Measurements from ENCODE around the gene TECPR2. TPM values are rescaled to one million over a fixed set of nuclear protein-coding genes. Genes with fewer than 3 reads are reported as not detected.

TECPR2 gene
- total and polyA plus RNA-seq, 4 donors: 2.0 to 12.6 (median 5.2) TPM

DNA sequence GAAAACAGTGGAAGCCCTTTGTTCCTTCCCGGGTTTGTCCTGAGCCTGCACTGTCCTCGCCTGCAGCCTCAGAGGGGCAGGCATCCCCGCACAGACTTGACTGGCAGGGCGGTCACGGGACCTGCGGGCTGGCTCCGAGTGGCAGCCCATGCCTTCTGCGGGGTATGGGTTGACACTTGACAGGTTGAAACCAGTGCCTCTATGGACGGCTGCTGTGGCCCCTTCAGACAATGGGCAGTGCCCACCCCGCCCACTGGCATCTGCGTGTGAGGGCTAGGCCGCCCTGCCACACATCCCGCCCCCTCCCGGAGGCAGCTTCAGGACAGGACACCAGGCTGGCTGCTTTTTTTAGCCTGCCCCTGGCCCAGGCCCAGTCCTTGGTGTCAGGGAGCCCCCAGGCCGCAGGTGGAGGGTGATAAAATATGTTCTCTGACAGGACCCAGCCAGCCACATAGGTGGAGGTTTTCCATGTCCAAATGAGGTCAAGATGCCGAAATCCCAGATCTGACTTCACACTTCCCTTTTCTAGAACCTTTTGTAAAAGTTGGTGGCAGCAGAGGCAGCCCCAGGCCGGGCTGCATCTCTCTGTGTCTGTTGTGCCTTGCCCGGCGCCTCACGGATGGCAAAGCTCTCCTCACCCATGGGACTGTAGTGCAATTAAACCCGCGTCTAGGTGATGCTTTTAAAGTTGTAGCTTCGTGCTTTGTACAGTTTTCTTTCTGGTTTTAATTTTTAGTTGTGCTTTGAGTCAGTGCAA, 136.8 kb downstream of the TECPR2 start (continued):
- TF ChIP-seq, protein P1, sequence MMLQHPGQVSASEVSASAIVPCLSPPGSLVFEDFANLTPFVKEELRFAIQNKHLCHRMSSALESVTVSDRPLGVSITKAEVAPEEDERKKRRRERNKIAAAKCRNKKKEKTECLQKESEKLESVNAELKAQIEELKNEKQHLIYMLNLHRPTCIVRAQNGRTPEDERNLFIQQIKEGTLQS (IDR thresholded peaks at IDR 0.05): no peak
- TF ChIP-seq SP1 (IDR thresholded peaks at IDR 0.05): no peak

DNA sequence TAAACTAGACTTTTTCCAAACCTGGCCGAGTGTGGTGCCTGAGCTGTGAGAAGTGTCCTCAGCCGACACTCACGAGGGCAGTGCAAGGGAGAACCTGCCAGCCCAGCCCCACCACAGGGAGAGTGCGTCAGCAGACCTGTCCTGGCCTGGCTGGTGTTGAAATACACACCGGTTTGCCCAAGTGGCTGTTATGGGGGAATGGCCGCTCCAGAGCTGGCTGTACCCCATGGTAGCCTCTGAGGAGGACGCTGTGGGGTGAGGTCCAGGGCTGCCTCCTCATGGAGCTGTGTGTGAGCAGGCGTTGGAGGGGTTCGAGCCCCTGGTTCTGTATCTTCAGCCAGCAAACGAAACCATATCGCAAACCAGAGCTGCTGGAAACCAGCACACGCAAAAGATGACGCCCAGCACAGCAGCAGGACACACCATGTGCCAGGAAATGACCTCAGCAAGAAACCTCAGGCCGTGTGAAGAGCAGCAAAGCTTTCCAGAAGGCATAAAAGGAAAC, 137.5 kb downstream of the TECPR2 start:
- Histone ChIP-seq H3K4me3 (ENCODE audit: low read depth in 1 of 3, low read length in 3 of 3) (no peak overlapping the region), H3K27ac (ENCODE audit: low read depth in 1 of 2, low read length in 2 of 2) (peak overlapping the region; percentile 27 to 48), H3K9me3 (ENCODE audit: control insufficient read depth in 4 of 4, low read length in 3 of 4) (no peaks in the 10 kb centered on the region), H3K36me3 (ENCODE audit: control insufficient read depth in 4 of 4, insufficient read depth in 3 of 4, low read depth in 1 of 4, low read length in 3 of 4) (peaks cover 0 to 15% (median 3%) of the 10 kb centered on the region in 4 donors), H3K9ac (ENCODE audit: low read depth in 1 of 2, low read length in 2 of 2) (no peak overlapping the region), H3K27me3 (ENCODE audit: control insufficient read depth in 4 of 4, insufficient read depth in 4 of 4, low read length in 3 of 4) (no peaks in the 10 kb centered on the region), H3K4me1 (ENCODE audit: control insufficient read depth in 4 of 4, insufficient read depth in 4 of 4, low read length in 3 of 4) (peaks cover 0 to 3% (median 0%) of the 10 kb centered on the region in 4 donors)
- DNase-seq (ENCODE audit: low spot score): peak; percentile 41
- no peak for TF ChIP-seq REST (IDR thresholded peaks at IDR 0.05)
- TF ChIP-seq SP1 (IDR thresholded peaks at IDR 0.05): peak; percentile 27
- WGBS: 79% methylated on average over 14 of the region's 14 CpGs

DNA sequence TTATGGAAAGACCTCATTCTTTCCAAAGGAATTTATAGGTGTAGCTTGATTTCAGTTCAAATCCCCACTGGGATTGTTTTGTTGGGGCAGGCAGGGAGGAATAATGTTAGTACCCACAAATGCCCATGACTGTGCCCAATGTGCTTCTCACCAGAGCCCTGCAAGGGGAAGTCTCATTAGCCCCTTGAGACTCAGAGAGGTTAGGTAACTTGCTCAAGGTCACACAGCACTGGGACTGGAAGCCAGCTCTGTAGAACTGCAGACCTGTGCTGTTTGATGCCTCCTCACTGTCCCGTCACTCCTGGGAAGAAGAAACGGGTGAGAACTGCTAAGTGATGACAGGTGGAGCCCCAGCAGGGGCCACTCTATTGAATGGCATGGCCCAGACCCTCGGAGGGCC, 138.0 kb downstream of the TECPR2 start:
- Histone ChIP-seq H3K27ac (ENCODE audit: low read depth in 1 of 2, low read length in 2 of 2) (peak overlapping the region; percentile 43 to 48), H3K9ac (ENCODE audit: low read depth in 1 of 2, low read length in 2 of 2) (no peak overlapping the region), H3K4me3 (ENCODE audit: low read depth in 1 of 3, low read length in 3 of 3) (no peak overlapping the region), H3K27me3 (ENCODE audit: control insufficient read depth in 4 of 4, insufficient read depth in 4 of 4, low read length in 3 of 4) (no peaks in the 10 kb centered on the region), H3K4me1 (ENCODE audit: control insufficient read depth in 4 of 4, insufficient read depth in 4 of 4, low read length in 3 of 4) (peaks cover 0 to 3% (median 0%) of the 10 kb centered on the region in 4 donors), H3K36me3 (ENCODE audit: control insufficient read depth in 4 of 4, insufficient read depth in 3 of 4, low read depth in 1 of 4, low read length in 3 of 4) (peaks cover 0 to 15% (median 3%) of the 10 kb centered on the region in 4 donors), H3K9me3 (ENCODE audit: control insufficient read depth in 4 of 4, low read length in 3 of 4) (no peaks in the 10 kb centered on the region)
- WGBS: 92% methylated on average over 3 of the region's 3 CpGs
- TF ChIP-seq RXRA (IDR thresholded peaks at IDR 0.05): no peak
- TF ChIP-seq HNF4A (conservative IDR thresholded peaks at IDR 0.05): no peak
- TF ChIP-seq, protein P1 (IDR thresholded peaks at IDR 0.05): no peak
- TF ChIP-seq RAD21 (IDR thresholded peaks at IDR 0.05): no peak
- no peak for TF ChIP-seq REST (IDR thresholded peaks at IDR 0.05)
- TF ChIP-seq FOXA1 (IDR thresholded peaks at IDR 0.05): no peak
- no peak for TF ChIP-seq TAF1 (conservative IDR thresholded peaks at IDR 0.05)
- no peak for TF ChIP-seq MAX (IDR thresholded peaks at IDR 0.05)
- TF ChIP-seq JUND (IDR thresholded peaks at IDR 0.05): no peak
- TF ChIP-seq, protein P2, sequence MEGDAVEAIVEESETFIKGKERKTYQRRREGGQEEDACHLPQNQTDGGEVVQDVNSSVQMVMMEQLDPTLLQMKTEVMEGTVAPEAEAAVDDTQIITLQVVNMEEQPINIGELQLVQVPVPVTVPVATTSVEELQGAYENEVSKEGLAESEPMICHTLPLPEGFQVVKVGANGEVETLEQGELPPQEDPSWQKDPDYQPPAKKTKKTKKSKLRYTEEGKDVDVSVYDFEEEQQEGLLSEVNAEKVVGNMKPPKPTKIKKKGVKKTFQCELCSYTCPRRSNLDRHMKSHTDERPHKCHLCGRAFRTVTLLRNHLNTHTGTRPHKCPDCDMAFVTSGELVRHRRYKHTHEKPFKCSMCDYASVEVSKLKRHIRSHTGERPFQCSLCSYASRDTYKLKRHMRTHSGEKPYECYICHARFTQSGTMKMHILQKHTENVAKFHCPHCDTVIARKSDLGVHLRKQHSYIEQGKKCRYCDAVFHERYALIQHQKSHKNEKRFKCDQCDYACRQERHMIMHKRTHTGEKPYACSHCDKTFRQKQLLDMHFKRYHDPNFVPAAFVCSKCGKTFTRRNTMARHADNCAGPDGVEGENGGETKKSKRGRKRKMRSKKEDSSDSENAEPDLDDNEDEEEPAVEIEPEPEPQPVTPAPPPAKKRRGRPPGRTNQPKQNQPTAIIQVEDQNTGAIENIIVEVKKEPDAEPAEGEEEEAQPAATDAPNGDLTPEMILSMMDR (IDR thresholded peaks at IDR 0.05; ENCODE audit: low read depth, low read length, missing input control): no peak
- TF ChIP-seq ZBTB33 (IDR thresholded peaks at IDR 0.05): no peak
- TF ChIP-seq SP1 (IDR thresholded peaks at IDR 0.05): no peak
- no peak for TF ChIP-seq GABPA (IDR thresholded peaks at IDR 0.05 in 1 of 2, conservative IDR thresholded peaks at IDR 0.05 in 1 of 2)
- no peak for TF ChIP-seq FOXA2 (IDR thresholded peaks at IDR 0.05)
- no peak for DNase-seq (ENCODE audit: low spot score)
